ENCODE data around the gene EFNA5. TPM values are rescaled to one million over a fixed set of nuclear protein-coding genes. Genes with fewer than 3 reads are reported as not detected.

Gene EFNA5
- total and polyA plus RNA-seq, 2 of the 8 experiments (the other 6 are each of a cell fraction or from before 2014, with no cell fraction given), result 9.6 to 21.8 TPM

DNA sequence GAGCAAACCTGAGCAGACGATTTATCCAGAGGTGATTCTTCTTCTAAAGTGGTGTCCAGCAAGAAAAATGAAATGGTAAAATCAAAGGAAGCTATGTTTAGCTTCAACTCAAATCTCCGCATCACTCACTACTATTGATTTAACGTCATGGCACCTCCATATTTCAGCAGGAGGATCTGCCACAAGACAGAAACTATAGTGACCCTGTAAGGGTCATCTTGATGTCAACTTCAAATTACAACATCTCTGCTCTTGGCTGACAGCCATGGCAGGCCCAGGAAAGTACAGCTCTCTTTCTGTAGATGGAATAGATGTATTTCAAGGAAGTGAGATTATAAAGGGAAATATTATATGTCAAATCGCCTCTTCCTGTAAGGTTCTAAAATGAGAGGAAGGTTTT lies 10.1 kb upstream of the EFNA5 start:
- Histone ChIP-seq H3K27me3 (replicated peaks in 1 of 4; ENCODE audit: control insufficient read depth in 3 of 4, extremely low read depth in 1 of 4, insufficient read depth in 3 of 4, low read length in 3 of 4) (no peaks in the 10 kb centered on the region), H2BK15ac (ENCODE audit: low read length) (no peak overlapping the region), H2BK12ac (ENCODE audit: low read depth, low read length) (no peak overlapping the region), H2BK120ac (replicated peaks; ENCODE audit: low read depth, low read length) (no peak overlapping the region), H3K23me2 (ENCODE audit: low read depth, low read length) (no peaks in the 10 kb centered on the region), H3K9ac (replicated peaks in 1 of 4; ENCODE audit: extremely low read depth in 1 of 4, low read depth in 3 of 4, low read length in 3 of 4) (no peak overlapping the region), H3K4me3 (ENCODE audit: extremely low read depth in 1 of 4, insufficient read depth in 2 of 4, low read depth in 3 of 4, low read length in 4 of 4) (no peak overlapping the region), H3K36me3 (ENCODE audit: control insufficient read depth in 2 of 4, insufficient read depth in 4 of 4, low read length in 3 of 4) (no peaks in the 10 kb centered on the region), H3K4ac (replicated peaks; ENCODE audit: insufficient read length, low read depth, low read length) (no peak overlapping the region), H3K9me3 (ENCODE audit: insufficient read depth in 2 of 2, low read depth in 1 of 2, low read length in 1 of 2) (no peaks in the 10 kb centered on the region), H2AK5ac (ENCODE audit: low read depth, low read length) (no peak overlapping the region), H3K79me2 (ENCODE audit: control insufficient read depth in 1 of 2, insufficient read depth in 2 of 2, low read length in 2 of 2) (no peaks in the 10 kb centered on the region), H3K23ac (ENCODE audit: insufficient read length) (no peak overlapping the region), H4K5ac (ENCODE audit: insufficient read length, low read depth, low read length) (no peak overlapping the region), H4K91ac (replicated peaks; ENCODE audit: insufficient read length, low read length) (no peak overlapping the region), H4K20me1 (replicated peaks in 1 of 2; ENCODE audit: control insufficient read depth in 1 of 2, insufficient read depth in 2 of 2, low read length in 2 of 2) (no peaks in the 10 kb centered on the region), H3K4me1 (replicated peaks in 1 of 4; ENCODE audit: control insufficient read depth in 3 of 4, insufficient read depth in 4 of 4, low read length in 3 of 4) (peaks cover 0 to under 1% (median 0%) of the 10 kb centered on the region in 4 experiments; a peak in 1 of 7 replicates), H3K27ac (ENCODE audit: low read depth, low read length) (no peak overlapping the region), H2BK5ac (ENCODE audit: low read depth, low read length) (no peak overlapping the region), H3K14ac (ENCODE audit: insufficient read length) (no peak overlapping the region), H3K56ac (replicated peaks; ENCODE audit: insufficient read length, low read depth, low read length) (no peak overlapping the region), H2BK20ac (ENCODE audit: low read length) (no peak overlapping the region), H3K18ac (ENCODE audit: extremely low read depth, low read length) (no peak overlapping the region), H3K79me1 (ENCODE audit: low read depth, low read length) (no peaks in the 10 kb centered on the region), H2AFZ (ENCODE audit: low read length) (no peak overlapping the region), H4K8ac (ENCODE audit: extremely low read depth, insufficient read depth, low read length) (no peak overlapping the region), H3K4me2 (ENCODE audit: insufficient read depth in 1 of 2, low read depth in 2 of 2, low read length in 2 of 2) (no peak overlapping the region)
- TF ChIP-seq RFX5 (IDR thresholded peaks at IDR 0.05; ENCODE audit: borderline replicate concordance, low read depth, low read length), result no peak
- TF ChIP-seq TBP (IDR thresholded peaks at IDR 0.05; ENCODE audit: low read depth, low read length), result no peak
- TF ChIP-seq, protein P1, sequence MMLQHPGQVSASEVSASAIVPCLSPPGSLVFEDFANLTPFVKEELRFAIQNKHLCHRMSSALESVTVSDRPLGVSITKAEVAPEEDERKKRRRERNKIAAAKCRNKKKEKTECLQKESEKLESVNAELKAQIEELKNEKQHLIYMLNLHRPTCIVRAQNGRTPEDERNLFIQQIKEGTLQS (IDR thresholded peaks at IDR 0.05; ENCODE audit: insufficient read depth, low read depth, low read length), result no peak
- TF ChIP-seq, protein P2, sequence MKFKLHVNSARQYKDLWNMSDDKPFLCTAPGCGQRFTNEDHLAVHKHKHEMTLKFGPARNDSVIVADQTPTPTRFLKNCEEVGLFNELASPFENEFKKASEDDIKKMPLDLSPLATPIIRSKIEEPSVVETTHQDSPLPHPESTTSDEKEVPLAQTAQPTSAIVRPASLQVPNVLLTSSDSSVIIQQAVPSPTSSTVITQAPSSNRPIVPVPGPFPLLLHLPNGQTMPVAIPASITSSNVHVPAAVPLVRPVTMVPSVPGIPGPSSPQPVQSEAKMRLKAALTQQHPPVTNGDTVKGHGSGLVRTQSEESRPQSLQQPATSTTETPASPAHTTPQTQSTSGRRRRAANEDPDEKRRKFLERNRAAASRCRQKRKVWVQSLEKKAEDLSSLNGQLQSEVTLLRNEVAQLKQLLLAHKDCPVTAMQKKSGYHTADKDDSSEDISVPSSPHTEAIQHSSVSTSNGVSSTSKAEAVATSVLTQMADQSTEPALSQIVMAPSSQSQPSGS (IDR thresholded peaks at IDR 0.05; ENCODE audit: low read length), result no peak
- no peak for TF ChIP-seq SRF (IDR thresholded peaks at IDR 0.05; ENCODE audit: low read depth, low read length)
- TF ChIP-seq KDM5A (IDR thresholded peaks at IDR 0.05; ENCODE audit: low read length), result no peak
- no peak for TF ChIP-seq YY1 (IDR thresholded peaks at IDR 0.05; ENCODE audit: low read depth, low read length)
- TF ChIP-seq KDM4A (IDR thresholded peaks at IDR 0.05; ENCODE audit: low read depth, low read length, severe bottlenecking), result no peak
- TF ChIP-seq RXRA (IDR thresholded peaks at IDR 0.05; ENCODE audit: insufficient read depth, low read depth, low read length), result no peak
- WGBS, 2 experiments (ENCODE audit: extremely low coverage in 1 of 2, insufficient coverage in 1 of 2, insufficient read length in 1 of 2, insufficient replicate concordance in 2 of 2, low coverage in 1 of 2, low lambda C conversion rate in 2 of 2, missing lambda C conversion rate in 1 of 2), result 88% methylated on average over 4 of the region's 4 CpGs; no CpG with 5 or more reads in 1 of the 2 experiments
- FAIRE-seq (no peak), DNase-seq (ENCODE audit: low read depth in 1 of 2, low spot score in 2 of 2) (no peak)
- ChIA-PET CTCF (ENCODE audit: partially characterized antibody) (interaction anchor here (0.7 to 1.1 kb wide), 2 partner anchors 433 to 520 kb away, joined by 3 read pairs; no protein-coding TSS in a partner anchor), POLR2A (ENCODE audit: partially characterized antibody) (interaction anchor here (0.6 kb wide), 1 partner anchor 11 kb away, joined by 3 read pairs; no protein-coding TSS in a partner anchor)

Measured in H1 (cell line).